SK-N-MC (cell line): ENCODE results near the gene ZNF559.

Source experiments
- EZH2 ChIP-seq: fragments of 200-600 bp; sonication (generic); IDR thresholded peaks from one replicate; pipeline ENCODE4 v1.6.1; 2017; ENCODE audit warnings: antibody characterized with exemption
- POLR2AphosphoS5 ChIP-seq: IDR thresholded peaks from 2 replicates; pipeline ENCODE4 v1.6.1; 2012; ENCODE audit warnings: mild to moderate bottlenecking, low read depth, low read length, borderline replicate concordance

- TF ChIP-seq EZH2 = no peak
- no peak for TF ChIP-seq POLR2AphosphoS5
These were observed 594 bp downstream of the ZNF559 start for GRCh38 chr19:9324584-9324962.
